ENCODE measurements around the gene ARRB1. TPM values are rescaled to one million over a fixed set of nuclear protein-coding genes. Genes with fewer than 3 reads are reported as not detected.

ARRB1 gene
- polyA plus RNA-seq, 2 of the 4 experiments (the other 2 are of a cell fraction): 6.8 to 14.3 TPM

DNA sequence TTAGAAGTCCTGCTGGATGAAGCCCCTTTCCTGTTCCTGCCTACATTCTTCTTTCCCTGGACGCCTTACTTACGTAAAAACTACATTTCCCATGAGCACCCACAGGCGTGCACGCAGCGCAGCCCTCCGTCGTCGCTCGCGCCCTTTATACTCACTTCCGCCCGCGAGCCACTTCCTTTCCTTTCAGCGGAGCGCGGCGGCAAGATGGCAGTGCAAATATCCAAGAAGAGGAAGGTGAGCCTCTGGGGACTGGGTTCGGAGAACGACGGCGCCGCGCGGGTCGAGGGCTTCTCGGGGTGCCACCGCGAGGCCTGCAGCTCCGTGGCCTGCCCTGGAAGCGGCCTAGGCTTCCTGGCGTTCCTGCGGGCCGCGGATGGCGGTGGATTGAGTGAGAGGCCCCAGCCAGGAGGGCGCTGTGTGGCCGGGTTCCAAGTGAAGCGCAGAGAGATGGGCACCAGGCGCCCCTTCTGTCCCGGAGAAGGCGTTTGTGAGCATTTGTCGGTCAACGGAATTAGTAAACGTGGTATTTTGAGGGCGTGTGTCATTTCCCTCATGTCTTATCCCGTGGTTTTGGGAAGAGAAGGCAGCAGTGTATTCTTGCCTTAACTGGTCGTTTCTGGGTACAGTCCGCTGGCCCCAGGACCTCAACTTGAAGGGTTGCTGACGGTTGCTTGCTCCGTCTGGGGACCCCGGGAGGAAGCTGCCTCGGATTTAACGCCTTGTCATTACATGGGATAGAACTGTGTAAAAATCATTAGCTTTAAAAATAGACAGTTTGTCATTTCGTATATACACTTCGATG is 48.1 kb upstream of the ARRB1 start, which contains the start of gene RPS3 (continued):
- no peak for TF ChIP-seq EP300 (IDR thresholded peaks at IDR 0.05)
- no peak for TF ChIP-seq FOSL2 (IDR thresholded peaks at IDR 0.05)
- TF ChIP-seq FOSL2 (CRISPR knock-in tag; IDR thresholded peaks at IDR 0.05): no peak
- no peak for TF ChIP-seq NR3C1 (IDR thresholded peaks at IDR 0.05)
- TF ChIP-seq, protein P1, sequence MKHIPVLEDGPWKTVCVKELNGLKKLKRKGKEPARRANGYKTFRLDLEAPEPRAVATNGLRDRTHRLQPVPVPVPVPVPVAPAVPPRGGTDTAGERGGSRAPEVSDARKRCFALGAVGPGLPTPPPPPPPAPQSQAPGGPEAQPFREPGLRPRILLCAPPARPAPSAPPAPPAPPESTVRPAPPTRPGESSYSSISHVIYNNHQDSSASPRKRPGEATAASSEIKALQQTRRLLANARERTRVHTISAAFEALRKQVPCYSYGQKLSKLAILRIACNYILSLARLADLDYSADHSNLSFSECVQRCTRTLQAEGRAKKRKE (CRISPR knock-in tag; IDR thresholded peaks at IDR 0.05; ENCODE audit: low read depth): no peak
- TF ChIP-seq RNF2 (IDR thresholded peaks at IDR 0.05; ENCODE audit: borderline replicate concordance, low read depth): no peak
- TF ChIP-seq MAFK (IDR thresholded peaks at IDR 0.05; ENCODE audit: partially characterized antibody): no peak
- no peak for TF ChIP-seq NFE2L2 (conservative IDR thresholded peaks at IDR 0.05; ENCODE audit: low read length)
- TF ChIP-seq, protein P2, sequence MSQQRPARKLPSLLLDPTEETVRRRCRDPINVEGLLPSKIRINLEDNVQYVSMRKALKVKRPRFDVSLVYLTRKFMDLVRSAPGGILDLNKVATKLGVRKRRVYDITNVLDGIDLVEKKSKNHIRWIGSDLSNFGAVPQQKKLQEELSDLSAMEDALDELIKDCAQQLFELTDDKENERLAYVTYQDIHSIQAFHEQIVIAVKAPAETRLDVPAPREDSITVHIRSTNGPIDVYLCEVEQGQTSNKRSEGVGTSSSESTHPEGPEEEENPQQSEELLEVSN (IDR thresholded peaks at IDR 0.05; ENCODE audit: borderline replicate concordance, low read depth): peak; percentile 64; the same call in 1 of the 2 replicates
- TF ChIP-seq POLR2AphosphoS2 (conservative IDR thresholded peaks at IDR 0.05; ENCODE audit: low read length): no peak

DNA sequence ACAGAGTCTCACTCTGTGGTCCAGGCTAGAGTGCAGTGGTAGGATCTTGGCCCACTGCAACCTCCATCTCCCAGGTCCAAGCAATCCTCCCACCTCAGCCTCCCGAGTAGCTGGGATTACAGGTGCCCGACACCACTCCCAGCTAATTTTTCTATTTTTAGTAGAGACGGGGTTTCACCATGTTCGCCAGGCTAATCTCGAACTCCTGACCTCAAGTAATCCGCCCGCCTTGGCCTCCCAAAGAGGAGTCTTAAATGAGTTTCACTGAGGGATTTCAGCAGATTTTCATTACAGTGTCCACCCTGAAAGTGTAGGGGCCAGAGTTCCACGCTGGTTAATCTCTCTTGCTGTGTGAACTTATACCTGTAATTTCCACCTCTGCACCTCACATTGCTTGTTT is 47.4 kb upstream of the ARRB1 start:
- peak overlapping the region in 1 of 2 experiments; percentile 45; a peak in 2 of 6 replicates for H3K27ac ChIP-seq
- ChIA-PET POLR2A (no interaction called here), CTCF (interaction anchor here (0.8 to 13.3 kb wide), 6 partner anchors 11 to 148 kb away, joined by 3 to 231 read pairs (median 28); no protein-coding TSS in a partner anchor)
- no peak overlapping the region; the same call in 2 of the 3 replicates for H3K4me2 ChIP-seq
- H3K9me3 ChIP-seq: no peaks in the 10 kb centered on the region
- TF ChIP-seq KDM5A (IDR thresholded peaks at IDR 0.05) (no peak), POLR2AphosphoS2 (conservative IDR thresholded peaks at IDR 0.05; ENCODE audit: low read length) (no peak), HDAC2 (IDR thresholded peaks at IDR 0.05) (no peak), ZSCAN20 (CRISPR knock-in tag; IDR thresholded peaks at IDR 0.05) (no peak), TFCP2L1 (CRISPR knock-in tag; IDR thresholded peaks at IDR 0.05) (no peak), ZNF302 (CRISPR knock-in tag; IDR thresholded peaks at IDR 0.05) (no peak), MYC (IDR thresholded peaks at IDR 0.05; ENCODE audit: borderline replicate concordance, low read length) (no peak), NPAS2 (CRISPR knock-in tag; IDR thresholded peaks at IDR 0.05; ENCODE audit: borderline replicate concordance) (no peak), NFE2L2 (conservative IDR thresholded peaks at IDR 0.05; ENCODE audit: low read length) (no peak), ESRRA (IDR thresholded peaks at IDR 0.05; ENCODE audit: borderline replicate concordance, low read length) (no peak), FOSB (CRISPR knock-in tag; IDR thresholded peaks at IDR 0.05) (no peak), RARB (CRISPR knock-in tag; IDR thresholded peaks at IDR 0.05) (no peak), ZFP36 (IDR thresholded peaks at IDR 0.05; ENCODE audit: borderline replicate concordance, partially characterized antibody) (no peak), CHD4 (IDR thresholded peaks at IDR 0.05; ENCODE audit: borderline replicate concordance) (no peak)
- TF ChIP-seq, protein P2 (IDR thresholded peaks at IDR 0.05; ENCODE audit: borderline replicate concordance, low read depth): no peak
- TF ChIP-seq, protein P3, sequence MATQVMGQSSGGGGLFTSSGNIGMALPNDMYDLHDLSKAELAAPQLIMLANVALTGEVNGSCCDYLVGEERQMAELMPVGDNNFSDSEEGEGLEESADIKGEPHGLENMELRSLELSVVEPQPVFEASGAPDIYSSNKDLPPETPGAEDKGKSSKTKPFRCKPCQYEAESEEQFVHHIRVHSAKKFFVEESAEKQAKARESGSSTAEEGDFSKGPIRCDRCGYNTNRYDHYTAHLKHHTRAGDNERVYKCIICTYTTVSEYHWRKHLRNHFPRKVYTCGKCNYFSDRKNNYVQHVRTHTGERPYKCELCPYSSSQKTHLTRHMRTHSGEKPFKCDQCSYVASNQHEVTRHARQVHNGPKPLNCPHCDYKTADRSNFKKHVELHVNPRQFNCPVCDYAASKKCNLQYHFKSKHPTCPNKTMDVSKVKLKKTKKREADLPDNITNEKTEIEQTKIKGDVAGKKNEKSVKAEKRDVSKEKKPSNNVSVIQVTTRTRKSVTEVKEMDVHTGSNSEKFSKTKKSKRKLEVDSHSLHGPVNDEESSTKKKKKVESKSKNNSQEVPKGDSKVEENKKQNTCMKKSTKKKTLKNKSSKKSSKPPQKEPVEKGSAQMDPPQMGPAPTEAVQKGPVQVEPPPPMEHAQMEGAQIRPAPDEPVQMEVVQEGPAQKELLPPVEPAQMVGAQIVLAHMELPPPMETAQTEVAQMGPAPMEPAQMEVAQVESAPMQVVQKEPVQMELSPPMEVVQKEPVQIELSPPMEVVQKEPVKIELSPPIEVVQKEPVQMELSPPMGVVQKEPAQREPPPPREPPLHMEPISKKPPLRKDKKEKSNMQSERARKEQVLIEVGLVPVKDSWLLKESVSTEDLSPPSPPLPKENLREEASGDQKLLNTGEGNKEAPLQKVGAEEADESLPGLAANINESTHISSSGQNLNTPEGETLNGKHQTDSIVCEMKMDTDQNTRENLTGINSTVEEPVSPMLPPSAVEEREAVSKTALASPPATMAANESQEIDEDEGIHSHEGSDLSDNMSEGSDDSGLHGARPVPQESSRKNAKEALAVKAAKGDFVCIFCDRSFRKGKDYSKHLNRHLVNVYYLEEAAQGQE (IDR thresholded peaks at IDR 0.05): no peak
- TF ChIP-seq, protein P4, sequence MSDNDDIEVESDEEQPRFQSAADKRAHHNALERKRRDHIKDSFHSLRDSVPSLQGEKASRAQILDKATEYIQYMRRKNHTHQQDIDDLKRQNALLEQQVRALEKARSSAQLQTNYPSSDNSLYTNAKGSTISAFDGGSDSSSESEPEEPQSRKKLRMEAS (IDR thresholded peaks at IDR 0.05): no peak
- no peak for DNase-seq (ENCODE audit: low read depth in 1 of 2, low spot score in 1 of 2)
- peaks cover 27% of the 10 kb centered on the region for H3K4me1 ChIP-seq
- no peak for FAIRE-seq
- H3K4me3 ChIP-seq: no peak overlapping the region
- peak; percentile 5 to 9; a peak in 3 of 6 replicates for ATAC-seq
- 49% methylated on average over 8 of the region's 8 CpGs for WGBS (ENCODE audit: missing lambda C conversion rate)

Measured in A549 (cell line).